ENCODE data around the gene ZDHHC4.
A peak's percentile ranks its signal among the peaks of the same experiment; 100 is the strongest.
"Not testable (repeated sequence)": the region's sequence is repeated elsewhere in the genome, so short reads cannot be mapped to it uniquely, and the experiment has no call there.

Gene ZDHHC4

DNA sequence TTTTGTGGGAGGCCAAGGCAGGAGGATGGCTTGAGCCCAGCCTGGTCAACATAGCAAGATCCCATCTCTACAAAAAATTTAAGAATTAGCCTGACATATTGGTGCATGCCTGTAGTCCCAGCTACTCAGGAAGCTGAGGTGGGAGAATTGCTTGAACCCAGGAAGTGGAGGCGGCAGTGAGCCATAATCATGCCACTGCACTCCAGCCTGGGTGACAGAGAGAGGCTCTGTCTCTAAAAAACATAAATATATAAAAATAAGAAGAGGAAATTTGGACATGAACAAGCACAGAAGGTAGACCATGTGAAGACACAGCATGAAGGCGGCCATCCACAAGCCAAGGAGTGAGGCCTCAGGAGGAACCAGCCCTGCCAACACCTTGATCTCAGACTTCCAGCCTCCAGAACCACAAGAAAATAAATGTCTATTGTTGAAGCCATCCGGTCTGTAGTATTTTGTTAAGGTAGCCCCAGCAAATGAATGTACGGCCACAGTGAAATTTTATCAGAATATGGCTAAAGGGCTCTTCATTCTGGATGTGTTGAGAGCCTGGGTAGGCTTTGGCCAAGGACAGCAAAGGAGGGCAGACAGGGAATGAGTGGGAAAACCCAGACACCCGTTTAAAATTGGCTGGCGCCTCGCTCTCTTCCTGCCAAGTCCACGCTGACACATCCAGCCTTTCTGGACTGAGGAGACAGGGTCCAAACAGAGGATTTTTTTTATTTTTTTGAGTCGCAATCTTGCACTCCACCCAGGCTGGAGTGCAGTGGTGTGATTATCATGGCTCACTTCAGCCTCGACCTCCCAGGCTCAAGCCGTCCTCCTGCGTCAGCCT is 13.1 kb upstream of the ZDHHC4 start:
- no peak for DNase-seq (ENCODE audit: extremely low read depth, low read depth)
- TF ChIP-seq, protein P1, sequence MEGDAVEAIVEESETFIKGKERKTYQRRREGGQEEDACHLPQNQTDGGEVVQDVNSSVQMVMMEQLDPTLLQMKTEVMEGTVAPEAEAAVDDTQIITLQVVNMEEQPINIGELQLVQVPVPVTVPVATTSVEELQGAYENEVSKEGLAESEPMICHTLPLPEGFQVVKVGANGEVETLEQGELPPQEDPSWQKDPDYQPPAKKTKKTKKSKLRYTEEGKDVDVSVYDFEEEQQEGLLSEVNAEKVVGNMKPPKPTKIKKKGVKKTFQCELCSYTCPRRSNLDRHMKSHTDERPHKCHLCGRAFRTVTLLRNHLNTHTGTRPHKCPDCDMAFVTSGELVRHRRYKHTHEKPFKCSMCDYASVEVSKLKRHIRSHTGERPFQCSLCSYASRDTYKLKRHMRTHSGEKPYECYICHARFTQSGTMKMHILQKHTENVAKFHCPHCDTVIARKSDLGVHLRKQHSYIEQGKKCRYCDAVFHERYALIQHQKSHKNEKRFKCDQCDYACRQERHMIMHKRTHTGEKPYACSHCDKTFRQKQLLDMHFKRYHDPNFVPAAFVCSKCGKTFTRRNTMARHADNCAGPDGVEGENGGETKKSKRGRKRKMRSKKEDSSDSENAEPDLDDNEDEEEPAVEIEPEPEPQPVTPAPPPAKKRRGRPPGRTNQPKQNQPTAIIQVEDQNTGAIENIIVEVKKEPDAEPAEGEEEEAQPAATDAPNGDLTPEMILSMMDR (IDR thresholded peaks at IDR 0.05; ENCODE audit: low read depth, low read length, missing control alignments): no peak
- no peak overlapping the region for H3K4me3 ChIP-seq (replicated peaks; ENCODE audit: low read depth, low read length)

DNA sequence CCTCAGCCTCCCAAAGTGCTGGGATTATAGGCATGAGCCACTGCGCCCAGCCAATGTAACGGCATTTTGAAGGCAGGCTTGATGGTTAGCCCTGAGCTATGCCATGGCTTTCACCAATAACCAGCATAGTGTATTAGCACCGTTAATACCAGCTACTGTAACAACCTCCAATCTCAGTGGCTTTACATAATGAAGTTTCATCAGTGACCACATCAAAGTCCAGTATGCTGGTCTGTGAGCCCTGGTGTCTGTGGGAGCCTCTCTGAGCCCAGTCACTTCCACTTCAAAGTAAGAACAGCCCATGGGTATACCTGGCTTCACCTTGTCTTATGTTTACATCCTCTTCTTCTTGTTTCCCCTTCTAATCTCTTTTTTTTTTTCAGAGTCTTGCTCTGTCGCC is 11.6 kb upstream of the ZDHHC4 start:
- DNase-seq (ENCODE audit: extremely low read depth, low read depth): no peak
- no peak overlapping the region for H3K4me3 ChIP-seq (replicated peaks; ENCODE audit: low read depth, low read length)
- TF ChIP-seq, protein P1 (IDR thresholded peaks at IDR 0.05; ENCODE audit: low read depth, low read length, missing control alignments): no peak

DNA sequence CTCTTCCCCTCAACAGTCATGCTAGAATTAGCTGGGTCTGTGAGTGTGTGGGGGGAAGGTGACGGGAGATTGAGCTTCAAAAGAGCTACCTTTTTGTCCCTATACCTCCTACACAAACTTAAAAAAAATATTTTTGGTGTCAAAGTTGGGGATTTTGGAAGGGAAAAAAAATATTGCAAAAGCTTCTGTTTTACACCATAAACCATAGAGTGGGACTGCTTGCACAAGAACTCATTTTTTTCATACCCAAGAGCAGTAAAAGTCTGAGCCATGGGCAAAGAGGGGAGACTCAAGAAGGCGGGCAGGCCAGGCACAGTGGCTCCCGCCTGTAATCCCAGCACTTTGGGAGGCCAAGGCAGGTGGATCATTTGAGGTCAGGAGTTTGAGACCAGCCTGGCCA is 9.4 kb upstream of the ZDHHC4 start:
- DNase-seq (ENCODE audit: extremely low read depth, low read depth): no peak
- TF ChIP-seq, protein P1 (IDR thresholded peaks at IDR 0.05; ENCODE audit: low read depth, low read length, missing control alignments): no peak

DNA sequence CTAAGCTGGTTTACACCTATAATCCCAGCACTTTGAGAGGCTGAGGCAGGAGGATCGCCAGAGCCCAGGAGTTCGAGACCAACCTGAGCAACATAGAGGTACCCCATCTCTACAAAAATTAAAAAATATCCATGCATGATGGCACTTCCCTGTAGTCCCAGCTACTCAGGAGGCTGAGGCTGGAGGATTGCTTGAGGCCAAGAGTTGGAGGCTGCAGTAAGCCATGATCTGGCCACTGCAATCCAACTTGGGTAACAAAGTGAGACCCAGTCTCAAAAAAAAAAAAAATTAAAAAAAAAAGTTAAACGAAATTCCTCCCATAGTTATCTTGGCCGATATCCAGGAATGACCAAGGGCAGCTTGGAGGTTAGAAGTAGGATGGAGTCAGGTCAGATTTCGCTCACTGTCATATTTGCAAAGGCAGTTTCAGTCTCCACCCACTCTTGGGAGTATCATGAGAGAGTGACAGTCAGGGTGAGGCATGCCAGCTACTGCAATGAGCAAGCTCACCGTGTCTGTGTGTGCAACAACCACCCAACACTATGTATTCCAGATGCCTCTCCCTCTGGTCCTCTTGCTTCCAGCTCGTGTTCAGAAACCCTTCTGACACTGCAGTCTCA is 6.0 kb upstream of the ZDHHC4 start:
- DNase-seq (ENCODE audit: extremely low read depth, low read depth): no peak
- TF ChIP-seq, protein P1 (IDR thresholded peaks at IDR 0.05; ENCODE audit: low read depth, low read length, missing control alignments): no peak
- no peak overlapping the region for H3K4me3 ChIP-seq (replicated peaks; ENCODE audit: low read depth, low read length)

More for the DNA sequence above, 9.4 kb upstream of the ZDHHC4 start:
- H3K4me3 ChIP-seq (replicated peaks; ENCODE audit: low read depth, low read length): no peak overlapping the region

DNA sequence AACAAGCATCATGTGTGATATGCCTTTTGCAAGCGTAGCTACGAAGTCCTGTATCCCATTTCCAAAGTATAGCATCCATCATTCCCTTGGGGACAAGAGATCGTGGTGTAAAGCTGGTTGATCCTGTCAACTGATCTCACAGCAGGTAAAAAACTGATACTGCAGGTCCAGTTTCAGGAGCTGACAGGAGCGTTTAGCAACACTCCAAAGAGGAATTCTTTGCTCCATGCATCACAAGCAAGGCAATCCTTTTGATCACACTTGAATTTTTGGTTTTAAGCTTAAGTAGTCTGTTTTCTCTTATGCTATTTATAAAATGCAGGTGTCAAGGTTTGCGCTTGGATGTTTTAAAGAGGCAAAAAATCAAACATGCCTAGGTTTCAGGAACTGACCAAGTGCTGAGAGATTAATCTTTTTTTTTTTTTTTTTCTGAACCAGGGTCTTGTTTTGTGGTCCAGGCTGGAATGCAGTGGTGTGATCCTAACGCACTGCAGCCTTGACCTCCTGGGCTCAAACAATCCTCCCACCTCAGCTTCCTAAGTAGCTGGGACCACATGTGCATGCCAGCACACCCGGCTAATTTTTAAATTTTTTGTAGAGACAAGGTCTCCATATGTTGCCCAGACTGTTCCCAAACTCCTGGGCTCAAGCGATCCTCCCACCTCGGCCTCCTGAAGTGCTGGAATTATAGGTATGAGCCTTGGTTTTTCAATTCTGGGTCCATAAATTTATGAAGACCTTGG is 1.8 kb upstream of the ZDHHC4 start:
- TF ChIP-seq, protein P1 (IDR thresholded peaks at IDR 0.05; ENCODE audit: low read depth, low read length, missing control alignments): no peak
- no peak for DNase-seq (ENCODE audit: extremely low read depth, low read depth)
- no peak overlapping the region for H3K4me3 ChIP-seq (replicated peaks; ENCODE audit: low read depth, low read length)

DNA sequence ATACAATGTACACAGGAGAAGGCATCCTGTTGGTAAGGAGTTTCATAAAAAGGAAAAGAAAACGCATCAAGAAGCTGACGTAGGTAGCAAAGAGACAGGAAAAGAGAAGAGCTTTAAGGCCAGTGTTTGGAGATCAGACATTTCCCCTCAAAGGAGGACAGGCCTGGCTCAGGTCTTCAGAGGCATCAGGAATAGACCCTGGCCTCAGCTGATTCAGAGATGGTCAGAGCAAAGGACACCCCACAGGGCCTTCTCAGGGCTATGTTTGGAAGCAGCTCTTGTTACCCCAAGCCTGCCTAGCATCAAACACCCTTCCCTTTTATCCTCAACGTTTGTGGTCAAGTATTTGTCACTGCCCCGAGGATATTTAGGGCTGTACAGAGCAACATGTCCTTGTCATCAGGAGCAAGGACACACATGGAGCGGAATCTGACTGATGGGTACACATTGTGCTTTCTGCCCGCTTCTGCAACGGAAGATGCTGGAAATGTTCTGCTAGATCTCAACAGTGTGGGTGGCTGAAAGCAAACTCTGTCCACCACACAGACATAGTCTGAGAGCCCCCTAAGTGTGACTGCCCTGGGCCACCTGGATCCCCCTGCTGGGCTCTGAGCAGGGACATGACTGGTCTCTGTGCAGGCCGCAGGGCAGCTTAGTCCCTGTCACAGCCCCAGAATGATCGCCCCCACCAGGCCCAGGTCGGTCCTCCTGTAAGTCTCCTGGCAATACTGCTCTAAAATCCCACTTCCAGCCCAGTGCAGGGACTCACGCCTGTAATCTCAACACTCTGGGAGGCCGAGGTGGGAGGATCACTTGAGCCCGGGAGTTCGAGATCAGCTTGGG is 1.0 kb upstream of the ZDHHC4 start:
- H3K4me3 ChIP-seq (replicated peaks; ENCODE audit: low read depth, low read length): peak overlapping the region; percentile 70
- TF ChIP-seq, protein P1 (IDR thresholded peaks at IDR 0.05; ENCODE audit: low read depth, low read length, missing control alignments): no peak
- no peak for DNase-seq (ENCODE audit: extremely low read depth, low read depth)

DNA sequence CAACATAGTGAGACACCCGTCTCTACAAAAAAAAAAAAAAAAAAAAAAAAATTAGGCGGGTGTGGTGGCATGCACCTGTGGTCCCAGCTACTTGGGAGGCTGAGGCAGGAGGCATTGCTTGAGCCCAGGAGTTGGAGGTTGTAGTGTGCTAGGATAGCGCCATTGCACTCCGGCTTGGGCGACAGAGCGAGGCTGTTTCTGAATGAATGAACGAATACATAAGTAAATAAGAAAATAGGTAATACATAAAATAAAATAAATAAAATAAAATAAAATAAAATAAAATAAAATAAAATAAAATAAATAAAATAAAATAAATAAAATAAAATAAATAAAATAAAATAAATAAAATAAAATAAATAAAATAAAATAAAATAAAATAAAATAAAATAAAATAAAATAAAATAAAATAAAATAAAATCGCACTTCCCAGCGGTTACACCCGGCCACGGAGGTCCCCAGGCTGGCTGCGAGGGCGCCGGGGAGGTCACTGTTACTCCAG is 336 bp upstream of the ZDHHC4 start:
- peak overlapping the region; percentile 70 for H3K4me3 ChIP-seq (replicated peaks; ENCODE audit: low read depth, low read length)
- not testable (repeated sequence) for DNase-seq (ENCODE audit: extremely low read depth, low read depth)
